Caco-2 (cell line): ENCODE measurements around the gene NUMB. TPM values are rescaled to one million over a fixed set of nuclear protein-coding genes. Genes with fewer than 3 reads are reported as not detected.

Source experiments
- BruUV-seq: library from RNA; stranded (reverse); fragments of 400-500 nt; replicated peaks from 2 replicates; lab custom pipeline; 2021; lab: Mats Ljungman, UMichigan
- CTCF ChIA-PET: fragments of 300-600 bp; sonication (Branson Sonifier 250); formaldehyde crosslinking; loops from one replicate; lab custom pipeline; 2022; ENCODE audit warnings: antibody characterized with exemption; lab: Charles Lee
- POLR2A ChIA-PET: fragments of 300-600 bp; sonication (Branson Sonifier 250); formaldehyde crosslinking; loops from one replicate; lab custom pipeline; 2022; ENCODE audit warnings: antibody characterized with exemption; lab: Charles Lee
- DNase-seq, 2 experiments: peaks; one replicate each; pipeline versions ENCODE4 v3.0.0 to v3.0.0-alpha.2; 2020 to 2022
- H3K27me3 ChIP-seq: replicated peaks from 2 replicates; pipeline ENCODE4 v1.6.0; 2011; ENCODE audit warnings: low read length; ENCODE audit not compliant: control insufficient read depth, insufficient read depth
- H3K36me3 ChIP-seq: 2 replicates; pipeline ENCODE4 v1.5.1; 2011; ENCODE audit warnings: low read length; ENCODE audit not compliant: control insufficient read depth, insufficient read depth
- H3K4me1 ChIP-seq: fragments of 250-450 bp; sonication (Bioruptor Pico); 2 replicates; pipeline ENCODE4 v1.5.1; 2020; ENCODE audit warnings: mild to moderate bottlenecking
- H3K4me3 ChIP-seq: 2 replicates; pipeline ENCODE4 v1.5.1; 2011; ENCODE audit warnings: low read depth, mild to moderate bottlenecking, control low read depth, low read length
- H3K9me3 ChIP-seq: fragments of 250-450 bp; sonication (Bioruptor Pico); 2 replicates; pipeline ENCODE4 v1.5.1; 2020; ENCODE audit warnings: mild to moderate bottlenecking, moderate library complexity
- H3K27ac Mint-ChIP-seq: one replicate; pipeline ENCODE4 v1.8.0; 2022; ENCODE audit warnings: mixed read lengths; ENCODE audit not compliant: unreplicated experiment
- H3K27me3 Mint-ChIP-seq: one replicate; pipeline ENCODE4 v1.8.0; 2022; ENCODE audit warnings: mixed read lengths; ENCODE audit not compliant: insufficient read depth, unreplicated experiment
- H3K36me3 Mint-ChIP-seq: one replicate; pipeline ENCODE4 v1.8.0; 2022; ENCODE audit warnings: mild to moderate bottlenecking, mixed read lengths; ENCODE audit not compliant: insufficient read depth, unreplicated experiment
- H3K4me1 Mint-ChIP-seq: one replicate; pipeline ENCODE4 v1.8.0; 2022; ENCODE audit warnings: low read depth, mixed read lengths; ENCODE audit not compliant: unreplicated experiment
- H3K4me3 Mint-ChIP-seq: one replicate; pipeline ENCODE4 v1.8.0; 2022; ENCODE audit warnings: mild to moderate bottlenecking, moderate library complexity, mixed read lengths; ENCODE audit not compliant: unreplicated experiment
- H3K9me3 Mint-ChIP-seq: one replicate; pipeline ENCODE4 v1.8.0; 2022; ENCODE audit warnings: mixed read lengths; ENCODE audit not compliant: unreplicated experiment
- intact Hi-C: fragments of 100-400 bp; cut with micrococcal nuclease; formaldehyde crosslinking; loops from one replicate; pipeline ENCODE4 v1.10.0; 2022; ENCODE audit not compliant: unreplicated experiment
- total RNA-seq: library from RNA; stranded (reverse); gene quantifications from 2 replicates; pipeline ENCODE4 v1.2.3, GENCODE V29; 2022
- TF ChIP-seq, protein P1 (sequence below), 2 experiments: fragments of 200-600 bp in 1 of 2; IDR thresholded peaks; 1 replicate in 1 of 2; 2 replicates in 1 of 2; pipeline versions ENCODE4 v1.5.1 to v1.8.0; 2011 to 2022; ENCODE audit warnings: antibody characterized with exemption in 1 of 2, control low read depth in 1 of 2, inconsistent platforms in 1 of 2, low read depth in 1 of 2, low read length in 1 of 2, mild to moderate bottlenecking in 1 of 2, moderate library complexity in 1 of 2; ENCODE audit not compliant: insufficient read depth in 1 of 2, severe bottlenecking in 1 of 2, unreplicated experiment in 1 of 2

NUMB gene
- total RNA-seq, 1 experiment from 2014 or later = 67.6 TPM

DNA sequence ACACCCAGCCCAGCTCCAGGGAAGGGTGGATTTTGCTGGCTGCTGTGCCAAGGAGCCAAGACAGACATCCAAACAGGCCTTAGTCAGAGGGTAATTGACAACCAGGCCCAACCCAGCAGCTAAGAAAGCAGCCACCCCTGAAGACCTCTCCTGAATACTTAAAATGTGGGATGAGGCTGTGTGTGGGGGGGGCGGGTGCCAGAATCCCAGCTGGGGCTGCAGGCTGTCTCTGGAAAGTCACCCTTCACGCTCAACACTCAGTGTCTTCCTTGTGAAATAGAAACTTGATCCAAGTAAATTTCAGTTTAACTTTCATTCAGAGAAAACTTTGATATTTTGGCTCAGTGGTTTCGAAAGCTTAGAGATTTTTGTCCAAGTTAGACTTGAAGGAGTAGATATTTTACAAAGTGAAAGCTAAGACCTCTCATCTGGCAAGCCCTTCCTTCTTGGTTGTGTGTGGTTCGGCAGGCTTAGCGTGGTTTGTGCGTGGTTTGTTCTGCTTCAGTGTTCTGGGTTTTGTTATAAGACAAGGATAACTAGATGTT, 215.9 kb downstream of the NUMB start:
- Histone ChIP-seq H3K27me3 (no peaks in the 10 kb centered on the region), H3K4me1 (peaks cover 6% of the 10 kb centered on the region; the same call in 1 of the 2 replicates), H3K4me3 (no peak overlapping the region), H3K36me3 (no peaks in the 10 kb centered on the region), H3K9me3 (no peaks in the 10 kb centered on the region)
- no peaks in the 10 kb centered on the region for H3K4me1 Mint-ChIP-seq
- ChIA-PET CTCF (interaction anchor here (0.6 to 1.0 kb wide), 2 partner anchors 53 to 471 kb away, joined by 3 read pairs; no protein-coding TSS in a partner anchor), POLR2A (no interaction called here)
- TF ChIP-seq, protein P1, sequence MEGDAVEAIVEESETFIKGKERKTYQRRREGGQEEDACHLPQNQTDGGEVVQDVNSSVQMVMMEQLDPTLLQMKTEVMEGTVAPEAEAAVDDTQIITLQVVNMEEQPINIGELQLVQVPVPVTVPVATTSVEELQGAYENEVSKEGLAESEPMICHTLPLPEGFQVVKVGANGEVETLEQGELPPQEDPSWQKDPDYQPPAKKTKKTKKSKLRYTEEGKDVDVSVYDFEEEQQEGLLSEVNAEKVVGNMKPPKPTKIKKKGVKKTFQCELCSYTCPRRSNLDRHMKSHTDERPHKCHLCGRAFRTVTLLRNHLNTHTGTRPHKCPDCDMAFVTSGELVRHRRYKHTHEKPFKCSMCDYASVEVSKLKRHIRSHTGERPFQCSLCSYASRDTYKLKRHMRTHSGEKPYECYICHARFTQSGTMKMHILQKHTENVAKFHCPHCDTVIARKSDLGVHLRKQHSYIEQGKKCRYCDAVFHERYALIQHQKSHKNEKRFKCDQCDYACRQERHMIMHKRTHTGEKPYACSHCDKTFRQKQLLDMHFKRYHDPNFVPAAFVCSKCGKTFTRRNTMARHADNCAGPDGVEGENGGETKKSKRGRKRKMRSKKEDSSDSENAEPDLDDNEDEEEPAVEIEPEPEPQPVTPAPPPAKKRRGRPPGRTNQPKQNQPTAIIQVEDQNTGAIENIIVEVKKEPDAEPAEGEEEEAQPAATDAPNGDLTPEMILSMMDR (IDR thresholded peaks at IDR 0.05; ENCODE audit: insufficient read depth in 1 of 2, low read depth in 1 of 2, low read length in 1 of 2, severe bottlenecking in 1 of 2, unreplicated experiment in 1 of 2) = no peak
- no peaks in the 10 kb centered on the region for H3K27me3 Mint-ChIP-seq
- H3K9me3 Mint-ChIP-seq = no peaks in the 10 kb centered on the region
- H3K27ac Mint-ChIP-seq = no peak overlapping the region
- no peak for DNase-seq
- intact Hi-C loops = no loop called here
- no peak overlapping the region for H3K4me3 Mint-ChIP-seq
- BruUV-seq = no TSS peak
- no peaks in the 10 kb centered on the region for H3K36me3 Mint-ChIP-seq

DNA sequence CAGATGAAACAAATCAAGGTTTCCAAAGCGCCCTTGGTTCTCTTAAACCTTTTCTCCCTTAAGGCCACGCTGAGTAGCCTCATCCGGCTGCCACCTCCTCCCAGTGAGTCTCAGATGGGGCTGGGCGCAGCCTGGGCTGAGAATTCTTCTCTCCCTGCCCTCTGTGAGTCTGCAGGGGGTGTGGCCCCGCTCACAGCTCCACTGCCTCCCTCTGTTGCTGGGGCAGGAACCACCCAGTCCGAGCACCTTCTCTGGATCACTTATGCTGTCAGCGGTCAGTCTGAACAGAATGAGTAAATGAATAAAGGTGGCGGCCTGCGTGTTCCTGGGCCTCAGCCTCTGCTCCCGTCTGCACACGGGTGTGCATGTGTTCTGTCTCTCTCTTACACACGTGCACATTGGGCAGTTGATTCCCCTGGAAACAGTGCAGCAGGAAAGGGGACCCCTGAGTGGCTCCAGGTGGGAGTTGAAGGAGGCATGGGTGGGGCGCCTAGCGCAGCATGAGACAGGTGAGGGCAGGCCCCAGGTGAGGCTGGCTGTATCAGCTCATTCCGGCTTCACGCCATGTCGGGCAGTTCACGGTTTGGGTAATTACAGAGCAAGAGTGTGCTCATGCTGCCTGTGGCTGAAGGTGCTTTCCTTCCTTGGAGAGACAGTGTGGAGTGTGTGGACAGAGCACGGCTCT, 216.7 kb downstream of the NUMB start:
- H3K4me3 ChIP-seq = no peak overlapping the region
- no peak overlapping the region for H3K27ac Mint-ChIP-seq
- intact Hi-C loops = no loop called here
- ChIA-PET POLR2A (no interaction called here), CTCF (interaction anchor here (0.6 kb wide), 2 partner anchors 19 to 471 kb away, joined by 3 to 4 read pairs; no protein-coding TSS in a partner anchor)
- TF ChIP-seq, protein P1 (IDR thresholded peaks at IDR 0.05; ENCODE audit: insufficient read depth in 1 of 2, low read depth in 1 of 2, low read length in 1 of 2, severe bottlenecking in 1 of 2, unreplicated experiment in 1 of 2) = no peak
- H3K36me3 Mint-ChIP-seq = no peaks in the 10 kb centered on the region
- H3K4me1 Mint-ChIP-seq = no peaks in the 10 kb centered on the region
- no peak for DNase-seq
- BruUV-seq = no TSS peak
- H3K36me3 ChIP-seq = no peaks in the 10 kb centered on the region
- H3K27me3 ChIP-seq = no peaks in the 10 kb centered on the region
- no peaks in the 10 kb centered on the region for H3K27me3 Mint-ChIP-seq
- peaks cover 11% of the 10 kb centered on the region; the same call in 1 of the 2 replicates for H3K4me1 ChIP-seq
- H3K4me3 Mint-ChIP-seq = no peak overlapping the region
- H3K9me3 ChIP-seq = no peaks in the 10 kb centered on the region
- H3K9me3 Mint-ChIP-seq = no peaks in the 10 kb centered on the region

DNA sequence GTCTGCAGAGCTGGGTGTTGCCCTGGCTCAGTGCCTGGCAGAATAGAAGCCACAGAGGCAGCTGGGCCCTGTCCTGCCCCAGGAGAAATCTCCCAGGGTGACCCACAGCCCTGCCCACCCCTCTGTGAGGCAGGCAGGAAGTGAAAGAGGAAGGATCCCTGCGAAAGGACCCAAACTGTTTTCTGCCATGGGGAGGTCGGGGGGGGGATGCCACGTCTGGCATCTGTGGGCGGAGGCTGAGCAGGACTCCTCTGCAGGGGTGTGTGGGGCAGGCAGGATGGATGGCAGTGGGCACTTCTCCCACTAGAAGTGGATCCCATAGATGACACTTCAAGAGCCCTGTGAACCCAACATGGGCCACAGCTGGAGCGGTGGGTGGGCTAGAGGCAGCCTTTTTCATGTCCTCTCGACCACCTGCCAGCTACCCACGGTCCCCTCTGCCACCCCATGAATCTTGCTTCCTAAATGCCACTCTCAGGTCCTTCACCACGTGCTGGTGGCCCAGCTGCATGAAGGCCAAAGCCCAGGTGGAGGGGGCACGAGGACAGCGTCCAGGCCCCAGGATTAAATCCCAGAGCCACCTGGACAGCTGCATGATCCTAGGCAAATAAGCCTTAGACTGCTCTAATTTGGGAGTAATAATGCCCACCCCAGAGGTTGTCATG, 217.4 kb downstream of the NUMB start:
- CTCF ChIA-PET = interaction anchor here (0.6 kb wide), 1 partner anchor 20 kb away, joined by 4 read pairs; no protein-coding TSS in a partner anchor
- POLR2A ChIA-PET = no interaction called here
- DNase-seq = no peak
- Histone ChIP-seq H3K4me3 (no peak overlapping the region), H3K27me3 (no peaks in the 10 kb centered on the region), H3K9me3 (no peaks in the 10 kb centered on the region), H3K4me1 (peaks cover 17% of the 10 kb centered on the region), H3K36me3 (no peaks in the 10 kb centered on the region)
- no TSS peak for BruUV-seq
- H3K27me3 Mint-ChIP-seq = no peaks in the 10 kb centered on the region
- H3K4me1 Mint-ChIP-seq = peaks cover 5% of the 10 kb centered on the region
- H3K27ac Mint-ChIP-seq = no peak overlapping the region
- H3K4me3 Mint-ChIP-seq = no peak overlapping the region
- H3K9me3 Mint-ChIP-seq = no peaks in the 10 kb centered on the region
- H3K36me3 Mint-ChIP-seq = no peaks in the 10 kb centered on the region
- intact Hi-C loops = no loop called here
- TF ChIP-seq, protein P1 (IDR thresholded peaks at IDR 0.05; ENCODE audit: insufficient read depth in 1 of 2, low read depth in 1 of 2, low read length in 1 of 2, severe bottlenecking in 1 of 2, unreplicated experiment in 1 of 2) = no peak
